Esophagus squamous epithelium (tissue), 4 donors: Measurements from ENCODE around the gene ASXL2.

ENCODE experiments used
- CTCF ChIP-seq, 6 experiments: fragments of 450-650 bp in 4 of 6; fragments of 200-600 bp in 2 of 6; sonication (generic) in 2 of 6; IDR thresholded peaks; one replicate each; pipeline ENCODE4 v1.5.1; 2016 to 2019; ENCODE audit warnings: antibody characterized with exemption in 6 of 6, mild to moderate bottlenecking in 4 of 6, moderate library complexity in 4 of 6
- POLR2A ChIP-seq, 4 donors: fragments of 450-650 bp; IDR thresholded peaks; one replicate each; pipeline ENCODE4 v1.6.1; 2017; ENCODE audit warnings: antibody characterized with exemption in 4 of 4, mild to moderate bottlenecking in 4 of 4, moderate library complexity in 3 of 4

- TF ChIP-seq CTCF (IDR thresholded peaks at IDR 0.05) (no peak), POLR2A (IDR thresholded peaks at IDR 0.05) (no peak)
These were observed 142.5 kb downstream of the ASXL2 start for GRCh38 chr2:25735835-25736234.
